Lower leg skin (tissue), 4 donors: ENCODE results near the gene GPC6. TPM values are rescaled to one million over a fixed set of nuclear protein-coding genes. Genes with fewer than 3 reads are reported as not detected.

Experiments used
- DNase-seq, 2 donors: peaks; one replicate each; pipeline ENCODE4 v3.0.0-alpha.2; 2019; ENCODE audit warnings: low spot score in 2 of 2
- H3K4me3 ChIP-seq: fragments of 200-600 bp; sonication (generic); 2 replicates; pipeline ENCODE4 v1.5.1; 2017; ENCODE audit warnings: mild to moderate bottlenecking, low read depth; ENCODE audit not compliant: poor library complexity, severe bottlenecking
- CTCF ChIP-seq, 3 donors: fragments of 450-650 bp; IDR thresholded peaks; one replicate each; pipeline ENCODE4 v1.5.1; 2016; ENCODE audit warnings: antibody characterized with exemption in 3 of 3, mild to moderate bottlenecking in 3 of 3, moderate library complexity in 2 of 3
- POLR2A ChIP-seq, 2 donors: fragments of 450-650 bp; IDR thresholded peaks; one replicate each; pipeline ENCODE4 v1.6.1; 2016 to 2017; ENCODE audit warnings: antibody characterized with exemption in 2 of 2, mild to moderate bottlenecking in 1 of 2, moderate library complexity in 1 of 2
- WGBS, 2 donors: methylation state at CpG; one replicate each; pipeline ENCODE4 v1.1.5; 2018; 5-methylcytosine and 5-hydroxymethylcytosine counted together
- intact Hi-C: fragments of 100-400 bp; cut with DNase I; formaldehyde crosslinking; loops from one replicate; pipeline ENCODE4 v1.15.0; 2023; ENCODE audit warnings: low total_unique reads
- total RNA-seq, 4 donors: library from RNA; depleted of rRNA; stranded (reverse); fragments of >200 nt; gene quantifications; one replicate each; pipeline ENCODE4 v1.1.0, GENCODE V29; 2016

The GPC6 gene
- total RNA-seq, 4 donors from 2014 or later = 1.4 to 5.2 (median 2.5) TPM

GRCh38 chr13:93727211-93728141 lies 500.9 kb downstream of the GPC6 start:
- TF ChIP-seq POLR2A (IDR thresholded peaks at IDR 0.05) = no peak
- no peak for TF ChIP-seq CTCF (IDR thresholded peaks at IDR 0.05)
- 61 to 80% methylated on average over 3 of the region's 3 CpGs for WGBS, 2 donors
- DNase-seq = no peak
- intact Hi-C loops = no loop called here
- H3K4me3 ChIP-seq = no peak overlapping the region

GRCh38 chr13:93729383-93729782 lies 502.8 kb downstream of the GPC6 start:
- 55 to 66% methylated on average over 2 of the region's 2 CpGs for WGBS, 2 donors
- no peak for TF ChIP-seq CTCF (IDR thresholded peaks at IDR 0.05)
- no peak for TF ChIP-seq POLR2A (IDR thresholded peaks at IDR 0.05)
- no peak for DNase-seq
- no peak overlapping the region for H3K4me3 ChIP-seq
- intact Hi-C loops = no loop called here

GRCh38 chr13:93730780-93731179 lies 504.2 kb downstream of the GPC6 start:
- TF ChIP-seq CTCF (IDR thresholded peaks at IDR 0.05) = no peak
- TF ChIP-seq POLR2A (IDR thresholded peaks at IDR 0.05) = no peak
- no peak for DNase-seq
- WGBS, 2 donors = 70 to 80% methylated on average over 3 of the region's 3 CpGs
- intact Hi-C loops = no loop called here
- no peak overlapping the region for H3K4me3 ChIP-seq

GRCh38 chr13:93732186-93732585 lies 505.6 kb downstream of the GPC6 start:
- intact Hi-C loops = no loop called here
- WGBS, 2 donors = 74 to 75% methylated on average over 2 of the region's 2 CpGs
- no peak overlapping the region for H3K4me3 ChIP-seq
- DNase-seq = no peak
- TF ChIP-seq CTCF (IDR thresholded peaks at IDR 0.05) (no peak), POLR2A (IDR thresholded peaks at IDR 0.05) (no peak)

GRCh38 chr13:93736081-93736480 lies 509.5 kb downstream of the GPC6 start:
- intact Hi-C loops = no loop called here
- DNase-seq = no peak
- no peak overlapping the region for H3K4me3 ChIP-seq
- TF ChIP-seq POLR2A (IDR thresholded peaks at IDR 0.05) (no peak), CTCF (IDR thresholded peaks at IDR 0.05) (no peak)
